ENCODE results near the gene PLK3. TPM values are rescaled to one million over a fixed set of nuclear protein-coding genes. Genes with fewer than 3 reads are reported as not detected.

Gene PLK3
- total and polyA plus RNA-seq, 2 experiments from 2014 or later, result 8.7 to 15.1 TPM

DNA sequence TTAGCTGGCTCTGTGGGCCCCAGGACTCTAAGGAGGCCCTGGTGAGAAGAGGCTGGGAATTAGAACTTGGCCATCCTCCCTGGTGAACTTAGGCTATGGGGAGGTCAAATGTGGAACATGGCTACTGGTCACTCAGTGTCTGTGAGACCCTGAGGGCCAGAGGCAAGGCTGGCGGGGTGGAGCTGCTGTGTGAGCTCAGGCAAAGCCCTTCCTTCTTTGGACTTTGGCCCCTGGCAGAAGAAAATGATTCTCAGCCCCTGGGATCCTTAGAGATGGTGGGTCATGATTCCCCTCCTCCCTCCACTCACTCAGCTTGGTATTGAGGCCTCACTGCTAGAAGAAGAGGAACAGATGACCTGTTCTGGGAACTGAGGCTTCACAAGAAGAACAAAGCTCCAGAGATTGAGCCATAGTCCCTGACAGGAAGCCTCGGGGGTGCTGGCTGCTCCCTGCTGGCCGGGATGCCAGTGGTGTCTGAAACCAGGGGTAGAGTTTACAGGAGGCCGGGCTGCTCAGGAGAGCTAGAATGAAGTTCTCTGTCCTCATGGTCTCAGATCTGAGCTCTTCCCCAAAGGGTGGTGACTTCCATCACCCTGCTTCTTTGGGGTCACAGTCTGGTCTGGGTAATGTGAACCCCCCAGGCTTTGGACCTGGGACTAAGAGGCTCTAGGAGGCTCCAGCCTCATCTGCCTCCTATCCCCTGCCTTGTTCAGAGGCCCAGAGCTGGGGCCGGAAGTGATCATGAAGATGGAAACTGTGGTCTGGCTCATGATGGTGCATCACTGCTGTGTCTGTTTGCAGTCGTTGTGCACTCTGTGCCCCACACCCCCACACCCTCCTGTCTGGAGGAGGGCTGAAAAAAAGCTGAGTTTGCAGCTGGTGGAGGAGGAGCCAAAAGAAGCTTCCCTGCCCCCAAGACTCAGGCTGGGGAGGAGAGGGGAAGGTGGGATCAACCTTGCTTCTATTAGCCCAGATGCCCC is 9.1 kb downstream of the PLK3 start:
- H3K9me3 Mint-ChIP-seq, result peaks cover 4% of the 10 kb centered on the region; the same call in 2 of the 3 replicates
- H3K4me1 ChIP-seq (ENCODE audit: insufficient read depth), result peaks cover 35% of the 10 kb centered on the region
- TF ChIP-seq, protein P1, sequence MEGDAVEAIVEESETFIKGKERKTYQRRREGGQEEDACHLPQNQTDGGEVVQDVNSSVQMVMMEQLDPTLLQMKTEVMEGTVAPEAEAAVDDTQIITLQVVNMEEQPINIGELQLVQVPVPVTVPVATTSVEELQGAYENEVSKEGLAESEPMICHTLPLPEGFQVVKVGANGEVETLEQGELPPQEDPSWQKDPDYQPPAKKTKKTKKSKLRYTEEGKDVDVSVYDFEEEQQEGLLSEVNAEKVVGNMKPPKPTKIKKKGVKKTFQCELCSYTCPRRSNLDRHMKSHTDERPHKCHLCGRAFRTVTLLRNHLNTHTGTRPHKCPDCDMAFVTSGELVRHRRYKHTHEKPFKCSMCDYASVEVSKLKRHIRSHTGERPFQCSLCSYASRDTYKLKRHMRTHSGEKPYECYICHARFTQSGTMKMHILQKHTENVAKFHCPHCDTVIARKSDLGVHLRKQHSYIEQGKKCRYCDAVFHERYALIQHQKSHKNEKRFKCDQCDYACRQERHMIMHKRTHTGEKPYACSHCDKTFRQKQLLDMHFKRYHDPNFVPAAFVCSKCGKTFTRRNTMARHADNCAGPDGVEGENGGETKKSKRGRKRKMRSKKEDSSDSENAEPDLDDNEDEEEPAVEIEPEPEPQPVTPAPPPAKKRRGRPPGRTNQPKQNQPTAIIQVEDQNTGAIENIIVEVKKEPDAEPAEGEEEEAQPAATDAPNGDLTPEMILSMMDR (conservative IDR thresholded peaks at IDR 0.05; ENCODE audit: low read depth in 2 of 2), result 0 out of 4 replicates have a peak, but pooled peaks of 1 of the 2 experiments have one; percentile 1
- TF ChIP-seq CREB1 (CRISPR knock-in tag; IDR thresholded peaks at IDR 0.05; ENCODE audit: low read depth), result no peak
- no peak overlapping the region for H2AFZ ChIP-seq
- no peaks in the 10 kb centered on the region for H3K79me2 ChIP-seq (replicated peaks; ENCODE audit: insufficient read depth)
- H3K27ac ChIP-seq (ENCODE audit: low read depth), result peak overlapping the region; percentile 84; the same call in 1 of the 2 replicates
- peak overlapping the region; percentile 77; the same call in 1 of the 2 replicates for H3K27ac Mint-ChIP-seq
- H3F3A ChIP-seq (replicated peaks; ENCODE audit: low read depth), result peaks cover 6% of the 10 kb centered on the region; the same call in 1 of the 2 replicates
- H3K9me2 ChIP-seq (ENCODE audit: insufficient read depth), result no peaks in the 10 kb centered on the region
- 0 out of 3 replicates have a peak overlapping the region, but pooled peaks have one; percentile 16 for H3K4me3 Mint-ChIP-seq
- H3K36me3 ChIP-seq (ENCODE audit: insufficient read depth), result no peaks in the 10 kb centered on the region; the same call in 1 of the 2 replicates
- H3K4me2 ChIP-seq, result peak overlapping the region; percentile 76
- no peak for DNase-seq (ENCODE audit: low spot score)
- peaks cover 37% of the 10 kb centered on the region for H3K4me1 Mint-ChIP-seq
- no peaks in the 10 kb centered on the region for H4K20me1 ChIP-seq (replicated peaks; ENCODE audit: insufficient read depth)
- peaks cover 27% of the 10 kb centered on the region for H3K27me3 Mint-ChIP-seq (ENCODE audit: insufficient read depth, low read depth, poor library complexity)
- ATAC-seq, result no peak
- peaks cover 23% of the 10 kb centered on the region for H3K36me3 Mint-ChIP-seq (ENCODE audit: low read depth)
- H3K4me3 ChIP-seq, result peak overlapping the region; percentile 47
- H3K27me3 ChIP-seq (ENCODE audit: insufficient read depth), result peaks cover 11% of the 10 kb centered on the region

DNA sequence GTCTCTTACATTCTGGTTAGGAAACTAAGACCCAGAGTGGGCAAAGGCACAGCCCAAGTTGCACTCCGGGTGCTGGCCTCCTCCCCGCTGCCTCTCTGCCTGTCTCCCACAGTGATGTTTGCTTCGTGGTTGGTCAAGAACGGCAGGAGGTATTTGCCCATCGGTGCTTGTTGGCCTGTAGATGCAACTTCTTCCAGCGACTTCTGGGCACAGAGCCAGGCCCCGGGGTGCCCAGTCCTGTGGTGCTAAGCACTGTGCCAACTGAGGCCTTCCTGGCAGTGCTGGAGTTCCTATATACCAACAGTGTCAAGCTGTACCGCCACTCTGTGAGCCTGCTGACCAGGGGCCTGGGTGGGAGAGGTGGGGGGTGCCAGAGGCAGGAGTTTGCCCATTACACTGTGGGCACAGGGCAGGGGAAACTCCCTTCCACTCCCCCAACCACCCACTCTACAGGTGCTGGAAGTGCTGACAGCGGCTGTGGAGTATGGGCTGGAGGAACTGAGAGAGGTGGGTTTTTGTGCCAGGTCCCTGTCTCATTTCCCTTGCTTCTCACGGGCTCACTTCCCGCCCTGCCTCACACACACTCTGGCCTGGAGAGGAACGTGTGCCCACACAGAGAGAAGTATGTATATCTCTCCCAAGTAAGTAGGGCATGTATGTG is 10.1 kb downstream of the PLK3 start:
- Histone ChIP-seq H3K4me3 (no peak overlapping the region), H3F3A (replicated peaks; ENCODE audit: low read depth) (peaks cover 11% of the 10 kb centered on the region), H3K27ac (ENCODE audit: low read depth) (no peak overlapping the region), H3K36me3 (ENCODE audit: insufficient read depth) (no peaks in the 10 kb centered on the region; the same call in 1 of the 2 replicates), H2AFZ (no peak overlapping the region), H3K4me2 (no peak overlapping the region), H3K79me2 (replicated peaks; ENCODE audit: insufficient read depth) (no peaks in the 10 kb centered on the region), H3K27me3 (ENCODE audit: insufficient read depth) (peaks cover 11% of the 10 kb centered on the region), H4K20me1 (replicated peaks; ENCODE audit: insufficient read depth) (no peaks in the 10 kb centered on the region), H3K9me2 (ENCODE audit: insufficient read depth) (no peaks in the 10 kb centered on the region), H3K4me1 (ENCODE audit: insufficient read depth) (peaks cover 37% of the 10 kb centered on the region)
- H3K4me1 Mint-ChIP-seq, result peaks cover 43% of the 10 kb centered on the region
- ATAC-seq (no peak), DNase-seq (ENCODE audit: low spot score) (no peak)
- H3K4me3 Mint-ChIP-seq, result no peak overlapping the region
- no peak overlapping the region for H3K27ac Mint-ChIP-seq
- H3K36me3 Mint-ChIP-seq (ENCODE audit: low read depth), result peaks cover 15% of the 10 kb centered on the region
- peaks cover 27% of the 10 kb centered on the region for H3K27me3 Mint-ChIP-seq (ENCODE audit: insufficient read depth, low read depth, poor library complexity)
- H3K9me3 Mint-ChIP-seq, result peaks cover 4% of the 10 kb centered on the region; the same call in 2 of the 3 replicates
- TF ChIP-seq CREB1 (CRISPR knock-in tag; IDR thresholded peaks at IDR 0.05; ENCODE audit: low read depth), result no peak
- no peak for TF ChIP-seq POLR2AphosphoS5 (IDR thresholded peaks at IDR 0.05; ENCODE audit: low read depth)
- no peak for TF ChIP-seq EZH2phosphoT487 (IDR thresholded peaks at IDR 0.05; ENCODE audit: unreplicated experiment)
- TF ChIP-seq, protein P2, sequence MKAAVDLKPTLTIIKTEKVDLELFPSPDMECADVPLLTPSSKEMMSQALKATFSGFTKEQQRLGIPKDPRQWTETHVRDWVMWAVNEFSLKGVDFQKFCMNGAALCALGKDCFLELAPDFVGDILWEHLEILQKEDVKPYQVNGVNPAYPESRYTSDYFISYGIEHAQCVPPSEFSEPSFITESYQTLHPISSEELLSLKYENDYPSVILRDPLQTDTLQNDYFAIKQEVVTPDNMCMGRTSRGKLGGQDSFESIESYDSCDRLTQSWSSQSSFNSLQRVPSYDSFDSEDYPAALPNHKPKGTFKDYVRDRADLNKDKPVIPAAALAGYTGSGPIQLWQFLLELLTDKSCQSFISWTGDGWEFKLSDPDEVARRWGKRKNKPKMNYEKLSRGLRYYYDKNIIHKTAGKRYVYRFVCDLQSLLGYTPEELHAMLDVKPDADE (IDR thresholded peaks at IDR 0.05), result no peak
- TF ChIP-seq, protein P3, sequence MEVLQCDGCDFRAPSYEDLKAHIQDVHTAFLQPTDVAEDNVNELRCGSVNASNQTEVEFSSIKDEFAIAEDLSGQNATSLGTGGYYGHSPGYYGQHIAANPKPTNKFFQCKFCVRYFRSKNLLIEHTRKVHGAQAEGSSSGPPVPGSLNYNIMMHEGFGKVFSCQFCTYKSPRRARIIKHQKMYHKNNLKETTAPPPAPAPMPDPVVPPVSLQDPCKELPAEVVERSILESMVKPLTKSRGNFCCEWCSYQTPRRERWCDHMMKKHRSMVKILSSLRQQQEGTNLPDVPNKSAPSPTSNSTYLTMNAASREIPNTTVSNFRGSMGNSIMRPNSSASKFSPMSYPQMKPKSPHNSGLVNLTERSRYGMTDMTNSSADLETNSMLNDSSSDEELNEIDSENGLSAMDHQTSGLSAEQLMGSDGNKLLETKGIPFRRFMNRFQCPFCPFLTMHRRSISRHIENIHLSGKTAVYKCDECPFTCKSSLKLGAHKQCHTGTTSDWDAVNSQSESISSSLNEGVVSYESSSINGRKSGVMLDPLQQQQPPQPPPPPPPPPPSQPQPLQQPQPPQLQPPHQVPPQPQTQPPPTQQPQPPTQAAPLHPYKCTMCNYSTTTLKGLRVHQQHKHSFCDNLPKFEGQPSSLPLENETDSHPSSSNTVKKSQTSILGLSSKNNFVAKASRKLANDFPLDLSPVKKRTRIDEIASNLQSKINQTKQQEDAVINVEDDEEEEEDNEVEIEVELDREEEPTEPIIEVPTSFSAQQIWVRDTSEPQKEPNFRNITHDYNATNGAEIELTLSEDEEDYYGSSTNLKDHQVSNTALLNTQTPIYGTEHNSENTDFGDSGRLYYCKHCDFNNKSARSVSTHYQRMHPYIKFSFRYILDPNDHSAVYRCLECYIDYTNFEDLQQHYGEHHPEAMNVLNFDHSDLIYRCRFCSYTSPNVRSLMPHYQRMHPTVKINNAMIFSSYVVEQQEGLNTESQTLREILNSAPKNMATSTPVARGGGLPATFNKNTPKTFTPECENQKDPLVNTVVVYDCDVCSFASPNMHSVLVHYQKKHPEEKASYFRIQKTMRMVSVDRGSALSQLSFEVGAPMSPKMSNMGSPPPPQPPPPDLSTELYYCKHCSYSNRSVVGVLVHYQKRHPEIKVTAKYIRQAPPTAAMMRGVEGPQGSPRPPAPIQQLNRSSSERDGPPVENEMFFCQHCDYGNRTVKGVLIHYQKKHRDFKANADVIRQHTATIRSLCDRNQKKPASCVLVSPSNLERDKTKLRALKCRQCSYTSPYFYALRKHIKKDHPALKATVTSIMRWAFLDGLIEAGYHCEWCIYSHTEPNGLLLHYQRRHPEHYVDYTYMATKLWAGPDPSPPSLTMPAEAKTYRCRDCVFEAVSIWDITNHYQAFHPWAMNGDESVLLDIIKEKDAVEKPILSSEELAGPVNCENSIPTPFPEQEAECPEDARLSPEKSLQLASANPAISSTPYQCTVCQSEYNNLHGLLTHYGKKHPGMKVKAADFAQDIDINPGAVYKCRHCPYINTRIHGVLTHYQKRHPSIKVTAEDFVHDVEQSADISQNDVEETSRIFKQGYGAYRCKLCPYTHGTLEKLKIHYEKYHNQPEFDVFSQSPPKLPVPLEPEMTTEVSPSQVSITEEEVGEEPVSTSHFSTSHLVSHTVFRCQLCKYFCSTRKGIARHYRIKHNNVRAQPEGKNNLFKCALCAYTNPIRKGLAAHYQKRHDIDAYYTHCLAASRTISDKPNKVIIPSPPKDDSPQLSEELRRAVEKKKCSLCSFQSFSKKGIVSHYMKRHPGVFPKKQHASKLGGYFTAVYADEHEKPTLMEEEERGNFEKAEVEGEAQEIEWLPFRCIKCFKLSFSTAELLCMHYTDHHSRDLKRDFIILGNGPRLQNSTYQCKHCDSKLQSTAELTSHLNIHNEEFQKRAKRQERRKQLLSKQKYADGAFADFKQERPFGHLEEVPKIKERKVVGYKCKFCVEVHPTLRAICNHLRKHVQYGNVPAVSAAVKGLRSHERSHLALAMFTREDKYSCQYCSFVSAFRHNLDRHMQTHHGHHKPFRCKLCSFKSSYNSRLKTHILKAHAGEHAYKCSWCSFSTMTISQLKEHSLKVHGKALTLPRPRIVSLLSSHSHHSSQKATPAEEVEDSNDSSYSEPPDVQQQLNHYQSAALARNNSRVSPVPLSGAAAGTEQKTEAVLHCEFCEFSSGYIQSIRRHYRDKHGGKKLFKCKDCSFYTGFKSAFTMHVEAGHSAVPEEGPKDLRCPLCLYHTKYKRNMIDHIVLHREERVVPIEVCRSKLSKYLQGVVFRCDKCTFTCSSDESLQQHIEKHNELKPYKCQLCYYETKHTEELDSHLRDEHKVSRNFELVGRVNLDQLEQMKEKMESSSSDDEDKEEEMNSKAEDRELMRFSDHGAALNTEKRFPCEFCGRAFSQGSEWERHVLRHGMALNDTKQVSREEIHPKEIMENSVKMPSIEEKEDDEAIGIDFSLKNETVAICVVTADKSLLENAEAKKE (CRISPR knock-in tag; IDR thresholded peaks at IDR 0.05), result no peak
- no peak for TF ChIP-seq EZH2 (IDR thresholded peaks at IDR 0.05; ENCODE audit: low read depth, unreplicated experiment)
- TF ChIP-seq STAT1 (IDR thresholded peaks at IDR 0.05; ENCODE audit: unreplicated experiment), result no peak

Data from GM23338 (cell line).